Epidermal melanocyte (primary cell): ENCODE measurements around the gene OR6P1.

Experiments
- DNase-seq: peaks from one replicate; pipeline ENCODE4 v3.0.0; 2011; ENCODE audit warnings: low spot score; ENCODE audit not compliant: insufficient read length

The OR6P1 gene

DNA sequence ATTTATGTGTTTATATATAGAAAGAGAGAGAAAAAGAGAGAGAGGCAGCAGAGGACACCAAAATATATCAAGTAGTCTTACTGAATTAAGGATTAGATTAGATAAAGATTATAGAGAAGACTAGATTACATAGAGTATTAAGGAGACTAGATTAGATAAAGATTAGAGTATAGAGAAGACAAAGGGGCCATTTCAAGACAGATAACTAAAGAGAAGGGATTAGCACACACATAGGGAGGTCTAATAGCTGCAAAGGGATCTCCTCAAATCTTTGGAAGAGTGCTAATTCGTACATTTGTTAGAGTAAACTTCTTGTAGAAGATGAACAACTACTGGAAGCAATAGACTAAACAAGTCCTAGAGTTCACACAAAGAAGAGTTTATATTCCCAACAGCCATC, 50.4 kb downstream of the OR6P1 start:
- DNase-seq = no peak

DNA sequence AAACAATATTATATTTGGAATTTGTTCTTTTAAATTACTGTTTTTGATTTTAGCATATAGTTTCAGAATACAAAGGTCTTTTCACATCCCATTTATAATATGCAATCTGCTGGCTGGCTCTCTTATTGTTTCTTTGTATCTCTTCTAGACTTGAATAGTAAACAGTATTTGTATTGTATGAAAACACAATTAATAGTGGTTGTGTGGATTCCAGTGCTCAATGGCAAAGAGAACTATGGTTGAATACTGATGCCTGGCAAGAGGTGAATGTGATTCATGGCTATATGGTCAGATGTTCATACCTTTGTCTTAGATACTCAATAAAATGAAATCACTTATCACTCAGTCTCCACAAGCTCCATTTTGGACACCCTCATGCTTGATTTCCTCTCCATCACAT, 53.4 kb downstream of the OR6P1 start:
- DNase-seq = no peak
